GM19238 (cell line): Measurements from ENCODE around the gene CAMK1.
"Not testable (repeated sequence)": the region's sequence is repeated elsewhere in the genome, so short reads cannot be mapped to it uniquely, and the experiment has no call there.

Source experiments
- DNase-seq: peaks from one replicate; pipeline ENCODE4 v3.0.0; 2011; ENCODE audit warnings: low spot score; ENCODE audit not compliant: insufficient read length

CAMK1 gene

DNA sequence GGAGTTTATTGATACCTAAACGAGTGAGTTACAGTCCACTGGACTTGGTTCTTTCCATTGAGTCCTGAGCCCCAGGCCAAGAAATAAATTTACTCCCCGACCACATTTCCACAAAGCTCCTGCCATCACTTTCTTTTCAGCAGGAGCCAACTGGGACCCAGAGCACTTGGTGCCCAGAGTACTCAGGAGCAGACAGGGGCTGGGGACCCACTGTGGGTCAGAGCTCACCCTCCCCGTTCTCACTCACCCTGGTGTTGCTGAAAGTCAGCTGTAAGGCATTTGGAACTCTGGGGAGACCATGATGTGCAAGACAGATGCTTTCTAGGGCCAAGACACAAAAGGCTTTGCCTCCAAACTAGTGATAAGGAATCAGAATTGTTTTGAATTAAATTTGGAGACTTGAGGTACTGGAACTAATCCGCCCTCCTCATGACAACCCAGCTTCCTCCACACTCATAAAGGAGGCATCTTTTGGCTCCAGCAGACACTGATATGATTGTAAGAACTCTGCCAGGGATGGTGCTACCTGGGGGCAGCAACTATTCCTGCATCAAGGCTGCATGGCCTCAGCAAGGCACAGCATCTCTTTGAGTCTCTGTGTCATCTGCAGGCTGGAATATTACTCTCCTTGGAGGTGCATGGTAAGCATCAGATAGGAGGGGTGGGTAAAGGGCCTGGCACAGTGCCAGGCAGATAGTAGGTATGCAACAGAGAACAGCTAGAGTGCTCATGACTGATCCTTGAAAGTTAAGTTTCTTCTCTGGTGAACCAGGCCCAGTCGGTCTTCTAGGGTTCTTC lies 7.3 kb upstream of the CAMK1 start:
- no peak for DNase-seq

DNA sequence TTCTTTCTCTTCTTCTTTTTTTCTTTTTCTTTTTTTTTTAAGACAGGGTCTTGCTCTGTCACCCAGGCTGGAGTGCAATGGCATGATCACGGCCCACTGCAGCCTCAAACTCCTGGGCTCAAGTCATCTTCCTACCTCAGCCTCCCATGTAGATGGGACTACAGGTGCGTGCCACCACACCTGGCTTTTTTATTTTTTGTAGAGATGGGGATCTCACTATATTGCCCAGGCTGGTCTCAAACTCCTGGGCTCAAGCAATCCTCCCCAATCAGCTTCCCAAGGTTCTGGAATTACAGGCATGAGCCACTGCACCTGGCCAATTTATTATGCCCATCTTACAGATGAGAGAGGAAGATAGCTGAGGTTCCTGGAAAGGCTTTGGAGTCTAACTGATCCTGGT lies 1.3 kb upstream of the CAMK1 start:
- not testable (repeated sequence) for DNase-seq

DNA sequence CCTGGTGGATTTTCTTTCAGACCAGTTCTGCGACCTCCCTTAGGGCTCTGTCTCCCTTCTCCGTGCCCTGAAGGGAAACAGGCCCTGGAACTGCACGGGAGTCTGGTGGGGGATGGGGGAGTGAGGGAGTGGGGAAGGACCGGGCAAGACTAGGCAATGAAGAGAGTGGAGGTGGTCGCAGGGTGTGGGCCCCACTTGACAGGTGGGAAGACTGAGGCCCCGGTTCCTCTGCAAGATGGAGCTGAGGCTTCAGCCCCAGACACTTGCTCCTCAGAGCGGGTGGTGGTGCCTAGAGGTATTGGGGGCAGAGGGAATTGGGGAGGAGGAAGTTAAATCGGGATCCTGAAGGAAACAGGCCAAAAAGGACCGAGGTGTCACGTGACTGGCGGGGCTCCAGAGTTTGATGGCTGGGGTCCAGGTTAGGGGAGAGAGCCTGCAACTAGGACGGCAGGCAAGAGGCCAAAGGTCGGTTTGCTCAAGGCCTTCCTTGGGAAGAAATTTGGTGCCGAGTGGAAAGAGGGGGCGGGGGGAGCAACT lies 597 bp upstream of the CAMK1 start:
- DNase-seq: no peak

DNA sequence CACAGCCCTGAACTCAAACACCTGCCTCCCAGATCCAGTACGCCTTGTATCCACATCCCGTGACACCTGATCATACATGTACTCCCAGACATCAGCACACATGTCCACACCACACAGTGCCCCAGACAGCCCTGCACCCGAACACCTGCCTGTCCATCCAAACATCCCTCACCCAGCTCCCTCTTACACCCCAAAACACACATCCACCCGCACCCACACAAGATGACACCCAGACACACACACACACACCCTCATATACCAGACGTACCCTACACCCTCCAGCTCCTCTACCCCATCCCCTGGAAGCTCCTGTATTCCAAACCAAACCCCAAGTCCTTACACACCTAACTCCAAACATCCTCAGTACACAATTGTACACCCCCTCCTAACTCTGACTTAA lies 735 bp downstream of the CAMK1 start:
- no peak for DNase-seq

DNA sequence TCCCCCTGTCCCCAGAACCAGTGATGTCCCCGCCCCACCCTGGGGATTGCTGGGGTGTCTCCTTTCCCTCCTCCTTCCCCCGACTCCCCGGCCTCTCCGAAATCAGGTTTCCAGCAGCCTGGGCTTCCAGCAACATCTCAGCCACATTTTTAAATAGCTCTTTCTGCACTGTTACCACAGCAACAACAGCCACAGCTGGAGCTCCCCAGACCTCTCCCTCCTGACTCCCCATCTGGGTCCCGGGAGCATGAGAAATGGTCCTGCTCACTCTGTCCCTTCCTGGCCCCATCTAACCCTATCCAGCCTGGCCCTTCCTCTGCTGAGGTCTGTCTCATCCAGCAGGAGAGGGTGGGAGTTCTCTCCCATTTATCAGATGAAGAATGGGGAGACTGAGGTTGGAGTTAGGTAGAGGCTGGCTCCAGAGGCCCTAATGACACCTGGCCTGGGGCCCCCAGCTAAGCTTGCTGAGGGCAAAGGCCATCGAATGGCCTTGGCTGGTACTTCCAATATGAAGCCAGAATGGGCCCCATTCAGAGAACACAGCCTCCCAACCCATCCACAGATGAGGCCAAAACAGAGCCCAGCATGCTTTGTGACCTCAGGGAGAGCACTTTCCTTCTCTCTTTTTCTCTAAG lies 1.5 kb downstream of the CAMK1 start:
- no peak for DNase-seq

DNA sequence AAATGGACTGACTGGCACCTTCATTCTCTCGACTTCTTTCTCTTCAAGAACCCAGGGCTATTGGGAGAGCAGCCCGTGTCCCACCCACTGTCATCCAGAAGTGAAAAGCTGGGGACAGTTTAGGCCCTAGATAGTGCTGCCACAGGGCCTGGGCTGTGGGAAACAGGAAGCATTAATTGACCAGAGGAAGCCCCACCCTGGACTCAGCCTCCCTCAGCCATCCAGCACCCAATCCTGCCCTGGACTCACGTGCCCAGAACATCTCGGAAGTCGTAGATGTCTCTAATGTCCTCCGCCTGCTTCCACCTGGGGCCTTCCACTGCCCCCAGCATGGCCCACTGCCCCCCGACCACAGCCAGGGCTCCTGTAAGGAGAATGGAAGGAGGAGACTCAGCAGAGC lies 2.3 kb downstream of the CAMK1 start:
- DNase-seq: no peak

DNA sequence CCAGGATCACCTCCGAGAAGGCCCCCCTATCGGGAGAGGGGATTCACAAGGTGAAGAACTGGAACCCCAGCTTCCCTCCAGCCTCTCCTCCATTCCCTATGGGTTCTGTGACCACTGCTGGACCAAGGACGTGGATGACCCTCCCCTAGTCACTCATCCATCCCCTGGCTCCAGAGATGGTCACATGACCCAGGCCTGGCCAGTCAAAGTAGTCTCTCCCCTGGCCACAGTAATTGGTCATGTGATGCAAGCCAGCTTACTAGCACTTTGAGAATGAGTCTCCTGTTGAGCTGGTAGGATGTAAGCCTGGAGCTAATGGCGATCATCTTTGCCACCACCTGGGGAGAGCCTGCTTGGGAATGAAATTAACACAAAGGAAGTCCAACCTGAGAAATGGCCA lies 3.9 kb downstream of the CAMK1 start:
- DNase-seq: no peak

DNA sequence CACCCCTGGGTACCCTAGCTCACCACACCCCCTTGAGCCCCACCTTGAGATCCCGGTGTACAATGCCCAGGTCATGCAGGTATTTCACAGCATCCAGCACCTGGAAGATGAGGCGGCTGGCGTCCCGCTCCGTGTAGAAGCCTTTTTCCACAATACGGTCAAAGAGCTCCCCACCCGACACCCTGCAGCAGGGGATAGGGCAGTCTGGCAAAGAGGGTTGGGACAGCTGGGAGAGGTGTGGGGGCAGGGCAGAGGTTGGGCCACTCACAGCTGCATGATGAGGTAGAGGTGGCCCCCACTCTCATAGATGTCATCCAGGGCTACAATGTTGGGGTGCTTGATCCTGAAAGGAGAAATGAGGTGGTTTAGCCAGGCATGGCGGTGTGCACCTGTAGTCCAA lies 6.9 kb downstream of the CAMK1 start:
- no peak for DNase-seq

DNA sequence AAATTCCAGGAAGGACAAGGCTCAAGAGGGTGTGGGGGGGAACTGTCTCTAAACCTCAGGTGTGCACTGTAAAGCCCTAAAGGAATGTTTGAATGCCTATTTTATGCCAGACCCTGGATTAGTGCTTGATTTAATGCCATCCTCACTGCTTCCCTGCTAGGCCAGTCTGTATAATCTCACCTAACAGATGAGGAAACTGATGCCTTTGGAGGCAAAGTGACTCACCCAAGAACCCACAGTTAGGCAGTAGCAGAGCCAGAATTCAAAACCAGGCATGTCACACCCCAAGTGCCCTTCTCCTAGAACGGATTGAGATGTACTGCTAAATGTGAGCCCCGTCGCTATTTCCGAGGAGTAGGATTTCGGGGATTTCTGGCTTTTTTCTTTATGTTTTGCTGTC lies 7.8 kb downstream of the CAMK1 start:
- no peak for DNase-seq

DNA sequence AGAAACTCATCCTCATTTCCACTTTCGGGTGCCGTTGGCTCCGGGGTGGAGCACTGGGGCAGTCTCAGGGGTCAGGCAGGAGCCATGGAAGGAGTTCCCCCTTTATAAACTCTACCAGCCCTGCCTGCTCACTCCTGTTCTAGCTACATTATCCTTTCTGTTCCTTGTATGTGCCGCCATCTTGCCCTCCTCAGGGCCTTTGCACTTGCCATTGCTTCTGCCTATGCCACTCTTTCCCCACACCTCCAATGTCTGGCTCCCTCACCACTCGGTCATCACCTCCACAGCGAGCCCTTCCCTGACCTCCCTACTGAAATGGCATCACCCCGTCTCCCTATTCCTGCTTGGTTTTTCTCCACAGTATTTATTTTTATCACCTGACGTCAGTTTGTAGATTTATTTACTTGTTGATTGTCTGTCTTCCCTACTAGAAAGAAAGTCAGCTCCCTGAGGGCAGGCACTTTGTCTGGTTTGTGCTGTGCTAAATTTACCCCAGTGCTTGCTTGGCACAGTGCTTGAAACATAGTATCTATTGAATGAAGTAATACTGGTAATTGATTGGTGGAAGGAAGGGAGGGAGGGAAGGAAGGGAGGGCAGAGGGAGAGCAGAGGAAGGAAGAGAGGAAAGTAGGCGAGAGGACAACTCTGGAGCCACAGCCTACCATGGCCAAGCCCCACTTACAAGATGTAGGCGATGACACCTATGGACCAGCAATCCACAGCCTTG lies 8.8 kb downstream of the CAMK1 start:
- no peak for DNase-seq

DNA sequence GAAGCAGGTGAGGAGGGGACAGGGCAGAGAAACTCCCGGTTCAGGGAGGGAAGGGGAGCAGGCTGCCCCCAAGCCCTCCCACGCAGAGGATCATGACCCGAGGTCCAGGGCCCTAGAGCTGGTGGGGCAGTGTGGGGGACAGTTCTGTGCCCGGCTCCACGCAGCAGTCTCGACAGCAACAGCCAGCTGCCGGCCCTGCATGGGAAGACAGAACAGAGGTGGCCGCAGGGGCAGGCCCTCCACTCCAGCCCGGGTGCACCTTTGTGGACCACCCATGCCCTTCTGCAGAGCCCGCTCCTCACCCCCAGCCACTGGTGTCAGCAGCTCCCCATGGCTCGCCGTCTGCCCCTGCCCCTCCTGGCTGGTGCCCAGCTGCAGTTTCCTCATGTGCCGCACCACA lies 12.3 kb downstream of the CAMK1 start:
- DNase-seq: no peak

DNA sequence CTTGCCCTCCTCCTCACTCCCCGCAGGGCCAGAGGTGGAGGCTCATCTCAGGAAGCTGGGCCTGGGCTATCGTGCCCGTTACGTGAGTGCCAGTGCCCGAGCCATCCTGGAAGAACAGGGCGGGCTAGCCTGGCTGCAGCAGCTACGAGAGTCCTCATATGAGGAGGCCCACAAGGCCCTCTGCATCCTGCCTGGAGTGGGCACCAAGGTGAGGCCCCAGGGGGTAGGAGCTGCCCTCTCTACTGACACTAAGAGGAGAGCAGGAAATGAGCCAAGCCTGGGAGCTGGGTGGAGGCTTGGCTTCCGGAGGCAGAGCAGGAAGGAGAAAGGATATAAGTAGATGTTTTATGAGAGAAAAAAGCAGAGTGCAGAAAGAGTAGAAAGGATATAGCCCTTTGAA lies 15.1 kb downstream of the CAMK1 start:
- DNase-seq: no peak

DNA sequence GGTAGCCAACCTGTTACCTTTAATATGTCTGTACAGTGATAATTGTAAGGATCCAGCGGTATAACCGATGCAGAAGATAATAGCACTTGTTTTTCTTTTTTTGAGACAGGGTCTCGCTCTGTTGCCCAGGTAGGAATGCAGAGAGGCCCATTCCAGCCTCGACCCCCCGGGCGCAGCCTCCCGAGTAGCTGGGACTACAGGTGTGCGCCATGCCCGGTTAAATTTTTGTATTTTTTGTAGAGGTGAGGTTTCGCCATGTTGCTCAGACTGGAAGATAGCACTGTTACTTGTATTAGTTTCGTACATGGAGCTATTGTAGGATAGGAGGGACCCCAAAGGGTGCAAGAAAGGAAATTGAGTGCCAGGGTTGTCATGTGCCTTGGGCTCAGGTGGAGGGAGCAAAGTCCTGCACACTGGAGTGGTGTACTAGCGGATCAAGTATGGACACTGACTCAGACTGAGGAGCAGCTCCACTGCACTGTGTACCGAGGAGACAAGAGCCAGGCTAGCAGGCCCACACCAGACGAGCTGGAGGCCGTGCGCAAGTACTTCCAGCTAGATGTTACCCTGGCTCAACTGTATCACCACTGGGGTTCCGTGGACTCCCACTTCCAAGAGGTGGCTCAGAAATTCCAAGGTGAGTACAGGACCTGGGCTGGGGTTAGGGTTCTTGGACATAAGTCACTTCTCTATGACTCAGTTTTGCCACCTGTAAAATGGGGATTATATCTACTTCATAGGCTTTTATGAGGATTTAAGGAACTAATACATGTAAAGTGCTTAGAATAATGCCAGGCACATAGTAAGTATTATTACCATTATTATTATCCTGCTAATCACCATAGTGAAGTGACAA lies 19.0 kb downstream of the CAMK1 start:
- no peak for DNase-seq

DNA sequence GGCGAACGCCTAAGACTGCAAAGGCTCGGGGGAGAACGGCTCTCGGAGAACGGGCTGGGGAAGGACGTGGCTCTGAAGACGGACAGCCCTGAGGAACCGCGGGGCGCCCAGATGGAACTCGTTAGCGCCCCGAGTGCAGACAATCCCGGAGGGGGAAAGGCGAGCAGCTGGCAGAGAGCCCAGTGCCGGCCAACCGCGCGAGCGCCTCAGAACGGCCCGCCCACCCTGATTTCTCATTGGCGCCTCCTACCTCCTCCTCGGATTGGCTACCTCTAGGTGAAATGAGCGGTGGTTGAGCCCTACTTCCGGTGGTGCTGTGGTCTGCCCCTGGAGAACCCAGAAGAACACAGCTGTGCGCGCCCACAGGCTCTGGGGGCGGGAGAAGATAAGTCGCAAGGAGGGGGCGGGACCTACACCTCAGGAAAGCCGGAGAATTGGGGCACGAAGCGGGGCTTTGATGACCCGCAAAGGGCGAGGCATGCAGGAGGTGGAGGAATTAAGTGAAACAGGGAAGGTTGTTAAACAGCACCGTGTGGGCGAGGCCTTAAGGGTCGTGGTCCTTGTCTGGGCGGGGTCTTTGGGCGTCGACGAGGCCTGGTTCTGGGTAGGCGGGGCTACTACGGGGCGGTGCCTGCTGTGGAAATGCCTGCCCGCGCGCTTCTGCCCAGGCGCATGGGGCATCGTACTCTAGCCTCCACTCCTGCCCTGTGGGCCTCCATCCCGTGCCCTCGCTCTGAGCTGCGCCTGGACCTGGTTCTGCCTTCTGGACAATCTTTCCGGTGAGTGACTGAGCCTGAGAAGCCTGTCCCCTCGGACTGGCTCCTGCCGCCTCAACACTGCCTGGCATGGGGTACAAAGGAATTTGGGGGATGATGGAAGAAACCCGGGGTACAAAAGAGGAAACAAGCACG lies 19.8 kb downstream of the CAMK1 start, which contains the start of gene OGG1:
OGG1 (plus strand) TSS at position 308 of the 911 bp plus-strand sequence; CDS start at position 643, 335 bp downstream.
- DNase-seq: peak; percentile 98

DNA sequence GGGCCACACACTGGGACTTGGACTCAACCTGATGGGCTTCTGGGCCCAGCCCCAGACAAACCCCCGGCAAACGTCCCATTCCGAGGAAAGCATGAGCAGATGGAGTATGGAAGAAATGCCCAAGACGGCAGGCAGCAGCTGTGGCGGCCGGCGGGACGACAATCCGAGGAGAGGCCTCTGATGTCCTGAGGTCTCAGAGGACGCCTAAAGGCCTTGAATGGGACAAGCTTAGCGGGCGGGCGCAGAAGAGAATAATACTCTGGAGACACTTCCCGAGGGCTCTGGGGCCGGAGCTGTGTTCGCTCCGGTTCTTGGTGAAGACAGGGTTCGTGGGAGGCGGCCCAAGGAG lies 20.5 kb downstream of the CAMK1 start:
- DNase-seq: no peak

DNA sequence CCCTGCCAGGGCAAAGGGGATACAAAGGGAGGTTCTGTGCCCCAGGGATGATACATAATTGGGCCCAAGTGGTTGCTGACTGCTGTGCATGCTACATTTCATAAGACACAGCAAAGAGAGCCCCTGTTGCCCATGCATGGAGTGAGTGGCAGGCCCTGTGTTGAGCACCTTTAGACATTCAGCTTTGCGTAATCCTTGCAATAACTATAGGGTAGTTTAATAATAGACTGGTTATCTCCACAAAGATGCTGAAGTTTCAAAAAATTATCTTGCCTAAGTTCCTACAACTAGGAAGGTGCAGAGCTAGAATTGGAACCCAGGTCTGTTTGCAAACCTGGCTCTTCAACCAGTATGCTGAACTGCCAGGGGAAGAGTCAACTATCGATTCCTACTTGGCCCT lies 21.7 kb downstream of the CAMK1 start:
- no peak for DNase-seq

DNA sequence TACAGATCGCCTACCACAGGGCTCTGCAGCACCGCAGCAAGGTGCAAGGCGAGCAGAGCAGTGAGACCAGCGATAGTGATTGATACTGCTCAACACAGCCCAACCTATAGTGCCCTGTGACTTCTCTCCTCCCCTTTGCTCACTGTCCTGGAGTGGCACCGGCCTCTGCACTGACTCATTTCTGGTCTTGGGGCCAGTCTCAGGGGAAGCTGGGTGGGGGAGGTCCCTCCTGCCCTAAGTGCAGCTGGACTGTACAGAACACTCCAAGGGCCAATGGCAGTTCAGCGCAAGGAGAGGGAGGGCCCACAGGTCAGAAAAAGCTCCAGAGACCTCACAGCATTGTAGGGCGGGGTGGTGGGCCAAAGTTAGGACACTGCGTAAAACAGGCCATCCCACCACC lies 22.5 kb downstream of the CAMK1 start:
- no peak for DNase-seq

DNA sequence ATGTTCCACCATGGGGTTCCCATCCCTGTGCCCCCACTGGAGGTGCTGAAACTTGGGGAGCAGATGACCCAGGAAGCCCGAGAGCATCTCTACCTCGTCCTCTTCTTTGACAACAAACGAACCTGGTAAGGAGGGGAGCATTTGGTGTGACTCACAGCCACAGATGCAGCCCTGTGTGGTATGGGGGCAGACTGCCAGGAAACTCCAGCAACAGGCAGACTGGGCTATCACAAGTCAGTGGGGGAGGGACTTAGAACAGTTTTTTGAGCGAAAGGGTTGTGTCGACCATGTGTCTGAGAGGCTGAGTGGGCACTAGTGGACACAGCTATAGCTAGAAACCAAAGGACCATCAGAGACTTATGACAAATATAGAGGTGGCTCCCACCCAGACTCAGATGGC lies 23.4 kb downstream of the CAMK1 start:
- DNase-seq: no peak

DNA sequence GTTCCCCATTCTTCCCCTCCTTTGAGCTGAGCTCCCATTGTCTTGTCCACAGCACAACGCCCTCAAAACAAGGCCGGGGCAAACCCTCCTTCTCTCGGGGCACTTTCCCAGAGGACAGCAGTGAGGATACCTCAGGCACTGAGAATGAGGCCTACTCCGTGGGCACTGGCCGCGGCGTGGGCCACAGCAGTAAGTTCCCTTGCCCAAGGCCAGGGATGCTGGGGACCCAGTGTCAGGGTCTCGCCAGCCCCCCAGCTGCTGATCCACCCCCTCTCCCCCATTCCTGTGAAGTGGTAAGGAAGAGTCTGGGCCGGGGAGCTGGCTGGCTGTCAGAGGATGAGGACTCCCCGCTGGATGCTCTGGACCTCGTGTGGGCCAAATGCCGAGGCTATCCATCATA lies 24.2 kb downstream of the CAMK1 start:
- DNase-seq: no peak

DNA sequence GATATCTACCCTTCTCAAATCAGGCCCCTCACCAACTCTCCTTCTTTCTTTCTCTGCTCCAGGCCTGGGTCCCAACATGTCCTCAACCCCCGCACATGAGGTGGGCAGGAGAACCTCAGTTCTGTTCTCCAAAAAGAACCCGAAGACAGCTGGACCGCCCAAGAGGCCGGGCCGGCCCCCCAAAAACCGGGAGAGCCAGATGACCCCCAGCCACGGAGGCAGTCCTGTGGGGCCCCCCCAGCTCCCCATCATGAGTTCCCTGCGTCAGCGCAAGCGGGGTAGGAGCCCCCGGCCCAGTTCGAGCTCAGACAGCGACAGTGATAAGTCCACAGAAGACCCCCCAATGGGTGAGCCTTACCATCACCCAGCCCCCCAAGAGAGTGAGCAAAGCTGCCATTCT lies 25.6 kb downstream of the CAMK1 start:
- no peak for DNase-seq
